ENCODE results near the gene DPH3.

The DPH3 gene

DNA sequence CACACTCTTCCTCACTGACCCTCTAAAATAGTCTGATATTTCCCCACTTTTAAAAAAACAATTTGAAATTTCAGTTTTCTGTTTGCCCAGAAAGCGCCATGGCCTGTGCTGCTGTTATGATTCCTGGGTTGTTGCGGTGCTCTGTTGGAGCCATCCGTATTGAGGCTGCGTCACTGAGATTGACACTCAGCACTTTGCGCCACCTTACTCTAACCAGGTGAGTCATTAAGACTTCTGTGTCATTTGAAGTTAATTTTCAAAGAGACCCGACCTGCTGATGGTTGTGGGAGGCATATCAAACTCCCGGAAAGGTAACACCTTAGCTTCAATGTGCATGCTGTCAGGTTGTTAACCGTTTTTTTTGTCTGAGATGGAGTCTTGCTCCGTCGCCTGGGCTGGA lies 6.1 kb upstream of the DPH3 start:
- Histone ChIP-seq H3K4me3 (no peak overlapping the region), H4K20me1 (peaks cover 0 to 16% (median 0%) of the 10 kb centered on the region in 11 experiments; a peak in 3 of 22 replicates), H3K9ac (no peak overlapping the region), H3K36me3 (peaks cover 36 to 69% (median 53%) of the 10 kb centered on the region in 11 experiments), H3K27me3 (no peaks in the 10 kb centered on the region), H3K27ac (no peak overlapping the region), H3K4me1 (peaks cover 12 to 25% (median 17%) of the 10 kb centered on the region in 10 experiments), H3K4me2 (no peak overlapping the region), H3K9me3 (replicated peaks in 1 of 11) (no peaks in the 10 kb centered on the region)
- no peak for TF ChIP-seq Cebpa-rat (IDR thresholded peaks at IDR 0.05)

DNA sequence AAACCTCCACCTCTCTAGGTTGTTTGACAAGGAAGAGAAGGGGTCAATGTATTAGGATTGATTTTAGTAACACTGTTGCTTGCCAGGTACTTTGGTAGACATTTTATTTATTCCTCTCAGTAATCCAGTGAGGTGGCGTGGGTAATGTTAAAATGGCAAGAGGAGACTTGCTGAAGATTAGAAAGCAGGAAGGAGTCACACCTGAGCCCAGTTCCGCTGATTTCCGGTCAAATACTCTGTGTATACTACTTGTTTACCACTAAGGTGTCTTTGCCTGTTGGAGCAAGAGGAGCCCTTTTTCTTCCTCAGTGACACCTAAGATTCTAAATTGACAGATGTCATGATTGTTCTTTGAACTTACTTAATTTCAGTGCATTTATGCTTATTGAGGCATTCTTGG lies 2.0 kb upstream of the DPH3 start:
- H3K4me2 ChIP-seq = peak overlapping the region; percentile 75 to 97 (median 88)

DNA sequence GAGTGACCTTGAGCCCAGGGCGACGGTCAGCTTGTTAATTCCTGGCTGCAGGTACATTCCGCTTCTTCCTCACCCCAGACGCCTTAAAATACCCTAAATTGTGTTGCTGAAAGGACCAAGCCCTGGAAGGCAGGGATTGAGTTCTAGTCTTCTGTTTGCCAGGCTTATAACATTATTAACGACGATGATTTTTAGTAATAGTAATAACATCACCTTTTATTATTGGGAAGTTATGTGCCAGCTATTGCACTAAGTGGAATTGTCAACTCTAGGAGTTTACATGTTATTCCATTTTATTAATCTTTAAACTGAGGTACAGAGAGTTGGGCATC lies 678 bp upstream of the DPH3 start:
- peaks cover 13 to 30% (median 22%) of the 10 kb centered on the region in 11 experiments; a peak in 20 of 22 replicates for H3K36me3 ChIP-seq
- no peaks in the 10 kb centered on the region for H3K9me3 ChIP-seq (replicated peaks in 1 of 11)
- peak overlapping the region; percentile 75 to 97 (median 88) for H3K4me2 ChIP-seq
- peaks cover 32 to 60% (median 43%) of the 10 kb centered on the region in 10 experiments for H3K4me1 ChIP-seq
- TF ChIP-seq Cebpa-rat (IDR thresholded peaks at IDR 0.05) = no peak
- H3K4me3 ChIP-seq = peak overlapping the region; percentile 77 to 96 (median 85)
- H3K27me3 ChIP-seq = no peaks in the 10 kb centered on the region
- H3K27ac ChIP-seq = peak overlapping the region; percentile 54 to 86 (median 77)
- H3K9ac ChIP-seq = peak overlapping the region; percentile 79 to 89 (median 86)
- H4K20me1 ChIP-seq = peaks cover 0 to 18% (median 0%) of the 10 kb centered on the region in 11 experiments; a peak in 6 of 22 replicates

More for the DNA sequence above, 2.0 kb upstream of the DPH3 start:
- H3K9ac ChIP-seq = peak overlapping the region in 10 of 11 experiments; percentile 2 to 89 (median 86); a peak in 15 of 22 replicates
- H3K4me3 ChIP-seq = peak overlapping the region in 2 of 10 experiments; percentile 77 to 83; a peak in 3 of 20 replicates
- H3K9me3 ChIP-seq (replicated peaks in 1 of 11) = no peaks in the 10 kb centered on the region
- peaks cover 19 to 34% (median 29%) of the 10 kb centered on the region in 11 experiments for H3K36me3 ChIP-seq
- peaks cover 0 to 16% (median 0%) of the 10 kb centered on the region in 11 experiments; a peak in 5 of 22 replicates for H4K20me1 ChIP-seq
- H3K4me1 ChIP-seq = peaks cover 32 to 51% (median 40%) of the 10 kb centered on the region in 10 experiments
- no peak for TF ChIP-seq Cebpa-rat (IDR thresholded peaks at IDR 0.05)
- no peak overlapping the region for H3K27ac ChIP-seq
- no peaks in the 10 kb centered on the region for H3K27me3 ChIP-seq

DNA sequence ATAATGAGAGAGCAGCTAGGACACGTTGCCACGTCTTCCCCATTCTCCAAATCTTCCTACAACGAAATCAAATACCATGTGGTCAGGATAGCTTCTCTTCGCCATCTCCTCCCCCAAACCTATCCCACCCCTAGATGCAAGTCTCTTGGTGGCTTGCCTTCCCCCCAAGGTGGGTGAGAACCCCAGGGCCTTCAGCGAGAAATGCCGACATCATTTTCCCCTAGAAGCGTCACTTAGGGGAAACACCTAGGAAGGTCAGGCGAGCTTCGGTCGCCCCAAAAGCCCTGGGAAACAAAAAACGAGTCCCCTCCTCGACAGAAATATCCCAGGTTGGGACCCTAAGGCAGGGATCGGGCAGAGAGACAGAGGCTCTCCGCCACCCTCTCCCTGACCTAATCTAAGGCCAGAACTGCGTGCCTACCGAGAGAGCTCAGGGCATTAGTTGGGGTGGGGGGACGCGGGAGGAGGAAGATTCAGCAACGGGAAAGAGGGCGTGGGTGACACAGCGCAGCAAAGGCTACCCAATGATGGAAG lies 502 bp downstream of the DPH3 start:
- Histone ChIP-seq H3K27me3 (no peaks in the 10 kb centered on the region), H3K4me1 (peaks cover 32 to 65% (median 43%) of the 10 kb centered on the region in 10 experiments), H4K20me1 (peaks cover 0 to 16% (median 0%) of the 10 kb centered on the region in 11 experiments; a peak in 6 of 22 replicates), H3K36me3 (peaks cover 15 to 31% (median 23%) of the 10 kb centered on the region in 11 experiments; a peak in 21 of 22 replicates), H3K9me3 (replicated peaks in 1 of 11) (no peaks in the 10 kb centered on the region), H3K4me3 (peak overlapping the region; percentile 77 to 96 (median 85)), H3K9ac (peak overlapping the region; percentile 79 to 91 (median 86)), H3K27ac (peak overlapping the region; percentile 63 to 90 (median 77)), H3K4me2 (peak overlapping the region; percentile 87 to 98 (median 90))
- no peak for TF ChIP-seq Cebpa-rat (IDR thresholded peaks at IDR 0.05)

DNA sequence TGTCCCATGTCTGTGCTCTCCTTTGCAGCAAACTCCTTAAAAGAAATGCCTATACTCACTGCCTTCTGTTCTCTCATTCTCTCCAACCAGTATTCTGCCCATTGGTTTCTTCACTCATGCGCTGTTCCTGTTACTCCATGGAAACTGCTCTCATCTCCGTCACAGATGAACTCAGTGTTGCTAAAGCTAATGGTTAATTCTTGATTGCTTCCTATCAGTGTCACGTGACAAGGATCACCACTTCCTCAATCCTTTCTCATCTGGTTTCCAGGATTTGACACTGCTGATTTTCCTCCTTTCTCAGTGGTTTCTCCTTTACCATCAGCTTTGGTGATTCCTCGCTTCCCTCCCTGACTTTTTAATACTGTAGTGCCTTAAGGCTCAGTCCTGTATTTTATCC lies 2.6 kb downstream of the DPH3 start:
- no peak overlapping the region for H3K4me3 ChIP-seq
- H3K36me3 ChIP-seq = peaks cover 24 to 42% (median 32%) of the 10 kb centered on the region in 11 experiments; a peak in 21 of 22 replicates
- no peak for TF ChIP-seq Cebpa-rat (IDR thresholded peaks at IDR 0.05)
- peaks cover 0 to 9% (median 0%) of the 10 kb centered on the region in 11 experiments; a peak in 5 of 22 replicates for H4K20me1 ChIP-seq
- peak overlapping the region in 2 of 11 experiments; percentile 25 to 84; a peak in 4 of 22 replicates for H3K27ac ChIP-seq
- peaks cover 29 to 58% (median 40%) of the 10 kb centered on the region in 10 experiments for H3K4me1 ChIP-seq
- peak overlapping the region in 6 of 11 experiments; percentile 1 to 98 (median 92); a peak in 11 of 22 replicates for H3K4me2 ChIP-seq
- no peak overlapping the region; a peak in 1 of 22 replicates for H3K9ac ChIP-seq
- H3K9me3 ChIP-seq (replicated peaks in 1 of 11) = no peaks in the 10 kb centered on the region
- H3K27me3 ChIP-seq = no peaks in the 10 kb centered on the region

DNA sequence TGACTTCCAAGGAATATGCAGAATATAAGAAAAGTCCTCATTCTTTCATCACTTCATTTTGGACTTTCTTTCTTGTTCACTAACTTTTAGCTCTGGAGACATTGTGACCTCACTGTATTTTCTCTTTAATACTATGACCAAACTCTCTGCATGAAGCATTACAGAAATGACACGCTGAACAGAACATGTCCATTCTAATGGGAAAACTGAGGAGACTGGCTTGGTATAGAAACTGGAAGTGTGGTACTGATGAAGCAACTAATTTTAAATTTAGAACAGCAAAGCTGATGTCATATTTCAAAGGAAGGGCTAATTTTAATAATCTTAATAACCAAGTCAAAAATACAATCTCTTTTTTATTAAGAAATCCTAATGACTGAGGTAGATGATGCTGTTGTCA lies 4.7 kb downstream of the DPH3 start:
- H3K9me3 ChIP-seq (replicated peaks in 1 of 11) = no peaks in the 10 kb centered on the region
- no peak for TF ChIP-seq Cebpa-rat (IDR thresholded peaks at IDR 0.05)
- no peak overlapping the region for H3K4me3 ChIP-seq
- H3K4me2 ChIP-seq = no peak overlapping the region
- H4K20me1 ChIP-seq = peaks cover 0 to 9% (median 0%) of the 10 kb centered on the region in 11 experiments; a peak in 4 of 22 replicates
- no peak overlapping the region for H3K9ac ChIP-seq
- H3K27me3 ChIP-seq = no peaks in the 10 kb centered on the region
- H3K27ac ChIP-seq = no peak overlapping the region
- H3K4me1 ChIP-seq = peaks cover 15 to 41% (median 23%) of the 10 kb centered on the region in 10 experiments; a peak in 19 of 20 replicates
- peaks cover 24 to 51% (median 39%) of the 10 kb centered on the region in 11 experiments; a peak in 21 of 22 replicates for H3K36me3 ChIP-seq

DNA sequence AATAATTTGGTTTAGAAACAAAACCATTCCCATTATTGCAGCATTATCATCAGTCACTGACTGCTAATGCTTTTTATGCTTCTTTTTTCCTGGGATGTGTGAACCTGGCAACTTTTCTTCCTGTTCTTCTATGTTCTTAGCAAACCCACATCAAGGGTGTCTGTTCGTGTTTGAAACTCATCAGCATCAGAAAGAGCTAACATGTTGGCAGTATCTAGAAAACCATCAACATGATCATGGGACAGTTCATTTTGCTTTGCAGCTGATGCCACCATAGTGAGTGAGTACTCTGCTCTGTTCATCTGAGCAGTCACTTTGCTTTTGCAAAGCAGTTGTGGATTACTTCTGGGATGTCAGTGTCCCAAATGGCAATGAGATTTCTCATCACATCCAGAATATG lies 5.9 kb downstream of the DPH3 start:
- Histone ChIP-seq H3K36me3 (peaks cover 24 to 51% (median 39%) of the 10 kb centered on the region in 11 experiments; a peak in 21 of 22 replicates), H3K27ac (no peak overlapping the region), H3K9ac (no peak overlapping the region), H3K9me3 (replicated peaks in 1 of 11) (no peaks in the 10 kb centered on the region), H4K20me1 (peaks cover 0 to 9% (median 0%) of the 10 kb centered on the region in 11 experiments; a peak in 4 of 22 replicates), H3K27me3 (no peaks in the 10 kb centered on the region), H3K4me3 (no peak overlapping the region), H3K4me1 (peaks cover 11 to 39% (median 21%) of the 10 kb centered on the region in 10 experiments; a peak in 19 of 20 replicates), H3K4me2 (no peak overlapping the region)
- TF ChIP-seq Cebpa-rat (IDR thresholded peaks at IDR 0.05) = no peak

DNA sequence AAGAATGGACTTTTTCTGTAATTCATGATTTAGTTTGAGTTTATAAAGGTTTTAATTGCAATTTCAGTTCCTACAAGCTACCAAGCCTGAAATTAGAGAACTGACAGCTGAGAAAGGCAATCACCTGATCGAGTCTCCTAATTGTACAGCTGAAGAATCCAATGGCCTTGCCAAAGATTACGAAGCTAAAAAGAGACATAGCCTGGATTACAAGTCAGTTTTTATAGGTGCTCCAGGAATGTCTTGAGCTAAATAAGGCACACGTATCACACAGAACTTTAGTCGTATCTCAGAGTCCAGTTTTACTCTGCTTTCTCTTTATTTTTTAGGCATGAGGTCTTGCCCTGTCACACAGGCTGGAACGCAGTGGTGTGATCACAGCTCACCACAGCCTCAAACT lies 6.6 kb downstream of the DPH3 start:
- Histone ChIP-seq H3K36me3 (peaks cover 24 to 51% (median 39%) of the 10 kb centered on the region in 11 experiments; a peak in 21 of 22 replicates), H3K4me2 (no peak overlapping the region), H3K27me3 (no peaks in the 10 kb centered on the region), H3K4me1 (peaks cover 4 to 32% (median 17%) of the 10 kb centered on the region in 10 experiments; a peak in 18 of 20 replicates), H3K4me3 (no peak overlapping the region), H3K27ac (no peak overlapping the region), H3K9me3 (replicated peaks in 1 of 11) (no peaks in the 10 kb centered on the region), H3K9ac (no peak overlapping the region), H4K20me1 (peaks cover 0 to 9% (median 0%) of the 10 kb centered on the region in 11 experiments; a peak in 4 of 22 replicates)
- TF ChIP-seq Cebpa-rat (IDR thresholded peaks at IDR 0.05) = no peak

DNA sequence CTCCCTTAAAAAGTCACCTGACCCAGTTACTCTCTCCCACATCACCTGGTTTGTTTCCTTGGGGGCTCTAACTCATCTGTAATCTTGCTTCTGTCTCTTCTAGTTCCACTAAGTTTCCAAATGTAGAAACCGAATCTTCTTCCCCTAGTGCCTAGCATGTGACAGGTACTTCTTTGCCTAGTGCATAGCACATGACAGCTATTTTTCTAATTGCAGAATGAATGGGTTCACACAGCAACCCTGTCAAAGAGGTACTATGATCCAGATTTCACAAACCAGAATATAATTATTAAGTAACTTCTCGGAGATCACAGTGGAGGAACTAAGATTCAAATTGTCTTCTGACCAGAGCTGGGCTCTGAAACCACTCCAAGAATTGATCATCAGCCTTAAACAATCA lies 7.4 kb downstream of the DPH3 start:
- H3K27me3 ChIP-seq = no peaks in the 10 kb centered on the region
- no peaks in the 10 kb centered on the region for H3K9me3 ChIP-seq (replicated peaks in 1 of 11)
- H3K9ac ChIP-seq = no peak overlapping the region
- H3K4me1 ChIP-seq = peaks cover 0 to 24% (median 8%) of the 10 kb centered on the region in 10 experiments; a peak in 12 of 20 replicates
- H3K4me2 ChIP-seq = no peak overlapping the region
- H3K27ac ChIP-seq = no peak overlapping the region
- TF ChIP-seq Cebpa-rat (IDR thresholded peaks at IDR 0.05) = no peak
- peaks cover 0 to 9% (median 0%) of the 10 kb centered on the region in 11 experiments; a peak in 4 of 22 replicates for H4K20me1 ChIP-seq
- no peak overlapping the region for H3K4me3 ChIP-seq
- H3K36me3 ChIP-seq = peaks cover 24 to 51% (median 35%) of the 10 kb centered on the region in 11 experiments; a peak in 21 of 22 replicates

Data from BLaER1 treated with 17β-estradiol and CSF1 and Interleukin-3, amounts not matched to agents 10 nM and 100 nM (cell line).